H4 (cell line): ENCODE data around the gene ATXN7L1. TPM values are rescaled to one million over a fixed set of nuclear protein-coding genes. Genes with fewer than 3 reads are reported as not detected.
"Not testable (repeated sequence)": the region's sequence is repeated elsewhere in the genome, so short reads cannot be mapped to it uniquely, and the experiment has no call there.

ENCODE experiments used
- DNase-seq: peaks from one replicate; pipeline ENCODE4 v3.0.0-alpha.2; 2015; ENCODE audit warnings: low spot score
- total RNA-seq: library from RNA; depleted of rRNA; stranded (reverse); fragments of >200 nt; shearing (Covaris generic); gene quantifications from 2 replicates; pipeline ENCODE4 v1.2.3, GENCODE V29; 2014

Gene ATXN7L1
- total RNA-seq, 1 experiment from 2014 or later: 4.4 TPM

DNA sequence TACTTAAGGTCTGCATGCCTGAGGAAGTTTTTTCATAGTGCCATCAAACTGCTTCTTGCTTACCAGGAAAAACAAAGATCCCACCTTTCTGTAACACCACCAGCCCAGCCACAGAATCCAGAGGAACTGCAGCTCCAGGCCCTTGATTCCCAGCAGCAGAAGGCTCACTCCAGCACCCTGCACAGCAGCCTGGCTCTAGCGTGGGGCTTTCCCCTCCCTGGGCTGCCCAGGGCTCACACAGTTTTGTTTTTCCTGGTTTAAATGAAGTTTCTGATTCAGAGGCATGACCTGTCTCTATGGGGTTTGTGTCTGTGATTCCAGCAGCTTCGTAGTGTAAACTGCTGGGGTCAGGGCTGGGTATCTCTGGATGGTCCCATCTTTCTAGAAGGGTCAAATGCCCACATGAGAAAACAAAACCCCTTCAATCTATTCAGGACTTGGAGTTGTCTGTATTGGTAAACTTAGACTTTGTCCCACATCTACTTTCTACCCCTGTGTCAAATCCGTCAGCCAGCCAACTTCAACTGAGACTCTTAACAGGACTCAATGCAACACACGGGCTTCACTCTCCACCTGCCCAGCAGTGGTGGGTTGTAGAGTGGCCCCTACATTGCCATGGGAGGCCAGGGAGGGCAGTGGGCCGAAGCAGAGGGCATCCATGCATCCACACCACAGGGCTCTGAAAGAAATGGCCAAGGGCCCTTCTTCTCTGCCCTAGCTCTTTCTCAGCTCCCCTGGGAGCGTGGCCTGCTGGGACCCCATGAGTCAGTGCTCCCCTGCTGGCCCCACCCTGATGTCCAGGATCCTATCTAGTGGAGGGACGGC is 73.6 kb downstream of the ATXN7L1 start:
- no peak for DNase-seq

DNA sequence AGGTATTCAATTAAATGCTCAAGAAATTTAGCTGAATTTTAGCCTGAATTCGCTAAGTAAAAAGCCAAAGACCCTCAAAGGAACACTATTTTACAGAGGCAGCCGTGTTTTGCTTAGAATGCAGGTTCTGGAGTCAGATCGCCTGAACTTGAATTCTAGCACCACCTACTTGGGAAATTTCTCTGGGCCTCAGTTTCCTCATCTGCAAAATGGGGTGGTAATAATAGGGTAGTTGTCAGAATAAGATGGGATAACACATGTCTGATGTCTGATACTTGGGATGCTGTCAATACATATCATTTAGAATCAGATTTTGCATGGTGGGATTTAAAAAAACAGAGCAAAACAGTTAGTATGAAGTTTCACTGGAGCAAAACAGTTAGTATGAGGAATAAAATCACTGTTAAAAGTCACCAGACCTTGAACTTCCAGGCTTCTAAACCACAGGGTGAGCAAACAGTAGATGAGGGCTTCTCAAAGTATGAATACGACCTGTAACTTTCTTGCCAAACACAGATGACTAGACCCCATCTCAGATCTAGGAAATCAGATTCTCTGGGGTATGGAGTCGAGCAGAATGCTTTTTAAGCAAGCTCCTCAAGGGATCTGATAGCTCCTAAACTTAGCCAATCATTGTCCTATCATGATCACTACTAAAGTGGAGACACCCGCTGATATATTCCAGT is 75.4 kb downstream of the ATXN7L1 start:
- DNase-seq: no peak

DNA sequence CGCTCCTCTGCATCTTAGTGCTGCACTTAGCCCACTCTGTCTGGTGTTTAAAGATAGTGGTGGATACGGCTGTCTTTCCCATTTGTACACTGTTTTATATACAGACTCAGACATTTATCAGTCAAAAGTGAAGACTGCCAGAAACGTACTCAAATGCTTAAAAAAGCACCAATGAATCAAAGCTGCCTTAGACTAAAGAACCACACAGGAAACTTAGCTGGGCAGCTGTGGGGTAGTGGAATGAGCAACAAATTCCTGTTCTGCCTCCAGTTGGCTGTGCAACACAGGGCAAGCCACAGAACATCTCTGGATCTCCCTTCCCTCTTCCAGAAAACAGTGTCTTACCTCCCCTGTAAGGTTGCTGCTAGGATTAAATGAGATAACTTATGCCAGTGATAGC is 76.0 kb downstream of the ATXN7L1 start:
- no peak for DNase-seq

DNA sequence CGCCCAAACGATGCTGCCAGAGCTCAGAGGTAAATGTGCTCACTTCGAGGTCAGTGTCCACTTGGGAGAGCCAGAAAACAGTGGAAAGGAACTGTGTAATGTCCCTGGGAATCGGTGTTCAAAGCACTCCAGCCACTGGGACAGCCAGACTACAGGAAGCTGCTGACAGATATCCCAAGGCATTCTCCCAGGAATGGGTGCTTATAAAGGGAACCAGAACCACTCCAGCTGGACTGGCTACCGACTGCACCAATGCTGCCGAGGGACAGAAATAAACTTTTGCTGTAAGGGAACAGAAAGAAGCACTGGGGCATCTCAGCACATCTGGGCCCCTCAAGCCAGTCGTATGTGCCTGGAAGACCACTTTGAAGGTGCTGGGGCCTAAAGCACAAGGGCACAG is 76.7 kb downstream of the ATXN7L1 start:
- DNase-seq: no peak

DNA sequence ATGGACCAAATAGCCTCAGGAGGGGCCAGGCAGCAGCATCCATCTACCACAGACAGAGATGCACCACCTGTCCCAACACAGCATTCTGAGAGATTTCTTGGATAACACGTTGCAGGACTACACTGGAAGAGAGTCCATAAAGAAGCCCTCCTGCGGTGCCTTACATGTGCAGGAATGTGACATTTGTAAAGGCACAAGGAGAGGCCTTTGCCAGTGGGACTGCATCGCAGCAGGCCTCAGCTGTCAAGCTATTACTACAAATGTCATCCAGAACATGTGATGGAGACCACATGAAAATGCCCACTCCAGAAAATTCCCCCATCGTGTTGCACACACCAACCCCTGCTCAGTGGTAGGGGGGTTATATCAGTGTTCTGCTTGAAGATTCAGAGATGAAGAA is 77.4 kb downstream of the ATXN7L1 start:
- DNase-seq: no peak

DNA sequence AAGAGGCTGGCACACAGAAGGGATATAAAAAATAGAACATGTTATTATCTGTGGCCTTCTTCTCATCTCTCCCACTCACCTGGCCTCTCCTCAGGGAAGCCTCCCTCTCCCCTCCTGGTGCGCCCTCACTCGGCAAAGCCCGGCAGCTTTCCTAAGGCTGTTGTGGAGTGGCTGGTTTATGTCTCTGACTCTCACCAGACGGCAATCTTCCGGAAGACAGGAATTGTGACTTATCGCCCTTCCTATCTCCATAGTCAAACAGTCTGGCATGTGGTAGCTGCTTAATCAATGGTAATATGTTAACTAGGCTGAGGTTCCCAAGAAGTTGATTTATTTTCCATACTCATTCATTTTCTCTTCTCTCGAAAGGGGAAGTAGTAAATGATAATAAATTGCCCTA is 78.7 kb downstream of the ATXN7L1 start:
- no peak for DNase-seq

DNA sequence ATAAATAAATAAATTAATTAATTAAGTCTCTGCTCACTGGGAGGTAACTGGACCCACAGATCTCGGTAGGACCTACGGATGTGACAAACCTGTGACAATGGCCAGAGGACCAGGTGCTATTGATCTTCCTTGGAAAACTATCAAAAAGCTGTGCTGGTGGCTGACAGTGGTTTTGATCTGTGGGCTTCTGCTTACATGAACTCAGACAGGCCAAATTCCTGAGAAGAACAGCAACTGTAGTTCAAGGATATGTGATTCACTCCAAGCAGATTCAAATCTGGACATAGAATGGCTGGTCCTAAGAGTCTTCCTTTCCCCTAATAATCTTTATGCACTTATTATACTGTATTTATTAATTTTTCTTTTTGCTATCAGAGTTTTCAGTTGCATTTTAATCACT is 80.0 kb downstream of the ATXN7L1 start:
- no peak for DNase-seq

DNA sequence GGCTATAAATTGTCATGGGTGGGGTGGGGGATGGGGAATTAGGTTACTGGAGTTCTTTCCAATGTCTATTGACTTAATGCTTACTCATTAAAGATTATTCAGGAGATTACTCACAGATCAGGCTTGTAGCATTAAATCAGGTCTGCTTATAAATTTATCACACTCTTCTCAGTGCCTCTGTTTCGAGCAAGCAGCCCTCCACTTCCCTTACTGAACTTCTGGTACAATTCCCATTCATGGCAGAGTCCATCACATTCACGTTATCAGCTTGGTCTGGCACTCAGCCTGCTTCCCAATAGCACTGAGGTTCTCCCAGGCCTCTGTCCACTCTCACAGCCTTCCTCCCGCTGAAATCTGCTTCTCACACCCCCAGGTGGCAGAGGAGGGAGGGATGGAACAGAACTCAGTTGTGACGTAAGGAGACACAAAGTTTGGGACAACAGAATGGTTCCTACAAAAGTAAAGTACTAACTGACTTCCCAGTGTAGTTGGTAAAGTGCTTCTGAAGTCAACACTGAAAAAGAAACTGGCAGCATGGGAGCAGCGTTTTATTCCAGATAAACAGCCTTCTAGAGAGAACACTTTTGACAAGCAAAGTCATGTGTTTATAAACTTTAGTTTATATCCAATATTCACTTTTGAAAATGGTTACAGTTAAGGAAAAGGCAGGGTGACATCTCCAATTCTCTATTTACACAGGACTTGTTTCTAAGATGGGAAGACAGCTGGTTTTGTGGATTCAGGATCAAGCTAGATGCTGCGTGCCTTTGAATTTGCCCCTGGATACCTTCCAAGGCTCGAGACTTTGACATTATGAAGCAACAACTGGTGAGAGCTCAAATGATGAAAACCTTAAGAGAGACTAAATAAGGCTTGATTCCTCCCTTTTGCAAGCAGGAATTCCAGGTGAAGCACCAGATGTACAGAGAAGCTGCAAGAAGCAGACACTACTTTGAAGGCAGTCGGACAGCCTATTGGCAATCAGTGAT is 81.4 kb downstream of the ATXN7L1 start:
- no peak for DNase-seq

DNA sequence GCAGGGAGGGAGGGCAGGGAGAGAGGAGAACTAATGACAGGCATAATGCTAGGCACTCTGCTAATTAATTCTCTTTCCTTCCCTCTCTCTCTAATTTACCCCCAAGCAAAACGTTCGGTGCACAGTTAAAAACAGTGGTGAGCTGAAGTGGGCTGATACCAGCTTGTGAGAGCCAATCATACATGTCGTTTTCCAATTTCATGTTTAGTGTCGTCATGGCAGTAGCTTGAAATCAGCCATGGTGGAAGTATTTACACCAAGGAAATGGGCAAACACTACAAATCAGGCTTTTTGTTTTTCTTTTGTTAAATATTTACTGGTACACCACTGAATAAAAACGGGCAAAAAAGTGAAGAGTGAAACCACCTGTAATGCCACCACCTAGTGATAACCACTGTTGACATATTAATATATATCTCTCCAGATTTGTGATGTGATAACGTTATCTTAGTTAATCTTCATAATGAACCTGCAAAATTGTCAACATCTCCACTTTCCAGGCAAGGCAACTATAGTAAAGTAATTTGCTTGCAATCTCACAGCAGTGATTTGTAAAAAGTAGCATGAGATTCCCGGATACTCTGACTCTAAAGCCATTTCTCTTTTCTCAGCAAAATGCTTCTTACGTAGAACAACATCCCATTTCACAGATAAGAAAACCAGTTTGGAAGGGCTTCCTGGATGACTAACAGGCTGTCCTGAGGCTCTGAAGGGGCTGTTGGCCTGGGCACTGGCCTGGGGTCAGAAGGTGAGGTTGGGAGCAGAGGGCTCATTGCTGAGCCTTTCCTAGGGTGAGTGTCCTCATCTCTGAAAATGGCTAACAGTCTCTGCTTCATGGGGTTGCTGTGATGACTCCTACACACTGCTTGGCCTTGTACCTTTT is 83.7 kb downstream of the ATXN7L1 start:
- no peak for DNase-seq

DNA sequence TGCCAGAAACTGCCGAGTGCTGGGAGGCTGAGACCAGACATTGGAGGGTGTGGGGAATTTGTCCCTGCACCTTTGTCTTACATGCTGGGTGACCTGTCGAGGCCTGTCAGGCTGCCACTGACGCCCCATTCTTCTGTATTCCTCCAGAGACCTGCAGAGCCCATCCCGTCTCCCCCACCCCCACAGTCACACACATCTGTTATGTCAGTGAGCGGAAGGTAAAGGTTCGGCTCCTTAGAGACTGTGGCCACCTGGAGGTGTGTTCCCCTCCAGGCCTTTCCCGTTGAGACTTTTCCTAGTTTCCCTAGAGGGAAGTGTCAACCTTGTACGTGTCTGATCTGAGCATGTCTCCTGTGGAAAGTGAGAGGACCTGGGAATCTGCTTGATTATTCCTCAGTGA is 84.5 kb downstream of the ATXN7L1 start:
- no peak for DNase-seq

DNA sequence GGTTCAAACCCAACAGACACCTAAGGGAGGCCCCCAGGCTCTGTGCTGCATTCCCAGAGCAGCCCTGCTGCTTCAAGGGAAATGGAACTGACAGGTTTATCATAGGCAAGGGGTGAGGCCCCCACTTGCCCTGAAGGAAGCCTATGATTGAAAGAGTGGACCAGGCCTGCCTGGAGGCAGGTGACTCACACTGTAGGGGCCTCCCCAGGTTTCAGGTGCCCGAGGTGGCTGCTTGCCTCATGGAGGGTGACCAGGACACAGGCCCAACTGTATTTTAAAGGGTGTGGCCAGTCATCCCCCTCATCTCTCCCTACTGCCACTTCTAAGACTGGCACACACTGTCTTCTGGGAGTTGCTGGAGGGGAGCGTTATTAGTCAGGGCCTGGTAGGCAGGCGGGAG is 85.4 kb downstream of the ATXN7L1 start:
- no peak for DNase-seq

DNA sequence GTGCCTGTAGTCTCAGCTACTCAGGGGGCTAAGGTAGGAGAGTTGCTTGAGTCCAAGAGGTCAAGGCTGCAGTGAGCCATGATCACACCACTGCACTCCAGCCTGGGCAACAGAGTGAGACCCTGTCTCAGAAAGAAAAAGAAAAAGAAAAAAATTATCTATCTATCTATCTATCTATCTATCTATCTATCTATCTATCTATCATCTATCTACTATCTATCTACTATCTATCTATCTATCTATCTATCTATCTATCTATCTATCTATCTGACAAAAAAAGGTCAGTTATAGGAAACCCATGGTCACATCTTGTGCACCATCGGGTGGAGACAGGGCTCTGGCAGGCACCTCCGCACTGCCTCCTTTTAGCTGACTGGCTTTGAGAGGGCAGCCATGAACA is 85.9 kb downstream of the ATXN7L1 start:
- not testable (repeated sequence) for DNase-seq

DNA sequence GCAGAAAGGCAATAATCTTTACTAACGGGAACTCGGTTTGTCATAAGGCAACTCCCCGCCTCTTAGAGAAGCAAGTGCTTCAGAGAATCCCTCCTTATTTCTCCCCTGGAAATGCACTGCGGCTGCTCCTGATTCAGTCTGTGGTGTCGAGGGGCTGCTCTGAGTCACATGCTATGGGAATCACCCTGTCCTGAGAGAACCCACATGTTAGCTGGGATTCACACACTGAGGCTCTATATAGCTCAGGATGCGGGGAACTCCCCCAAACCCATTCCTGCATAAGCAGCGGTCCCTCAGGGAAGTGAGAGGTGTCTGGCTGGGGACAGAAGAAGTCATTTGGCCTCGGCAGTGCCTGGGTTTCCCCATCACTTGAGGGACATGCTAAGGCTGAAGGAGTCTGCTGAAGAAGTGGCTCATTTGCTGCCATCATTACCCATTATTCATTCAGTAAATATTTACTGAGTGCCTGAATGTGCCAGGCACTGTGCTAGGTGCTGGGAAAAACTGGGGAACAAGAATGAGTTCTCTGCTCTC is 87.5 kb downstream of the ATXN7L1 start:
- DNase-seq: no peak

DNA sequence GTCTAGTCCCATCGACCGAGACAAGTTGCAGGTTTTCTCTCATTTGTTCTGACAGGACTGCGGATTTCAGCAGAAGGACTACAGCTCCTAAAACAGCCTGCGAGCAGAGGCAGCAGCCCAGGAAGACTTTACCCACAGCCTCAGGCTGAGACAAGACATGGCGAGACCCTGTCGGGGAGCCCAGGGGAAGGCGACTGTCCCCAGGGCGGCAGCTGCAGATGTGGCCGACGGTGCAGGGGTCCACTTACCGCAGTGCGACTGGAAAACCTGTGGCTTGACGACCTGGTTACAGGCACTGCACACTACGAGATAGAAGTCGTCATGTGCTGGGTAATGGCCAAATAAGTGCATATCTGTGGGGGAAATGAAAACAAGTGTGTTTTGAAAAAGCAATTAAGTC is 88.0 kb downstream of the ATXN7L1 start:
- DNase-seq: no peak

DNA sequence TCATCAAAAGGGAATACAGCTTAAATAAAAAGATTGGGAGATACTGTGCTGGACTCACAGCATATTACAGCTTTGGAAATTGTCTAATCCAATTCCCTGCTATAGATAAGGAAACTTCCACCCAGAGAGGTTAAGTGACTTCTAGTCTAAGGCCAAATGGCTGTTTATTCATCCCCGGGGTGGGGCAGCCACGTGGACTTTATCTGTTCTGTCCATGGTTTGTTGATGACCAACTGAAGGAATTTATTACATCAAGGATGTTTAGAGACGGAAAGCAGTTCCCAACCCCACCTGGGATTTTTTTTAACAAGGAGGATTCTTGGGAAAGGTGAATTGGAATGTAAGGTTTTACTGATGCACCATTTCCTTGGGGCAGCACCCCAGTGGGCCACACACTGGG is 88.6 kb downstream of the ATXN7L1 start:
- DNase-seq: no peak

DNA sequence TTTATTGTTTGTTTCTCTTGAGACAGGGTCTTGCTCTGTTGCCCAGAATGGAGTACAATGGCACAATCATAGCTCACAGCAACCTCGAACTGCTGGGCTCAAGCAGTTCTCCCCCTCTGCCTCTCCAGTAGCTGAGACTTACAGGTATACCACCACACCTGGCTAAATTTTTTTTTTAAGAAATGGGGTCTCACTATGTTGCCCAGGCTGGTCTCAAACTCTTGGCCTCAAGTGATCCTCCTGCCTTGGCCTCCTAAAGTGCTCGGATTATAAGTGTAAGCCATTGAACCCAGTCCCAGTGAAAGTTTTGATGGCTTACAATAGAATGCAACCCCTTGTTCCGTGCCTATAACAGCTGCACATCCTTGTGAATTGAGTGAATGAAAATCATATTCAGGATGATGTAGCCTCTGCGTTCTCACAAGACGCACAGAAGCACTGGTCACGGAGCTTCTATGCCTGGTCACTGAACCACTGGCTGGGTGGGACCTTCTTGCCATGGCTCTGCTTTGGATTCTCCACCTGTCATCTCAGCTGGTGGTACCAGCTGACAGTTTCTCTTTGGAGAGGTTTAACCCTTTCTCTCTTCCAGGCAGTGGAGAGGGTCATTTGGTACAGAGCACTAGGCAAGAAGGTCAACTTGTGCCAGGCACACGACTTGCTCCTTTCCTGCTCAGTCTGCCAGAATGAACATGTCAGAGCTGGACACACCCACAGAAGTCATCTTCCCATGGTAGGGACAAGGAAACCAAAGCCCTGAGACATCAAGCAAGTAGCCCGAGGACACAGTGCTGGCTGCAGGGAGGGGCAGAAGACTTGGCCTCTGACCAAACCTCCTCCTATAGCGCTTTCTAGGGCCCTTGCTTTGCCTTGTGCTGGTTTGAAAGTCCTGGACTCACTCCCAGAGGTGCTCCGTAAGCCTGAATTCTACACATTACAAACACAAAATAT is 89.6 kb downstream of the ATXN7L1 start:
- no peak for DNase-seq

DNA sequence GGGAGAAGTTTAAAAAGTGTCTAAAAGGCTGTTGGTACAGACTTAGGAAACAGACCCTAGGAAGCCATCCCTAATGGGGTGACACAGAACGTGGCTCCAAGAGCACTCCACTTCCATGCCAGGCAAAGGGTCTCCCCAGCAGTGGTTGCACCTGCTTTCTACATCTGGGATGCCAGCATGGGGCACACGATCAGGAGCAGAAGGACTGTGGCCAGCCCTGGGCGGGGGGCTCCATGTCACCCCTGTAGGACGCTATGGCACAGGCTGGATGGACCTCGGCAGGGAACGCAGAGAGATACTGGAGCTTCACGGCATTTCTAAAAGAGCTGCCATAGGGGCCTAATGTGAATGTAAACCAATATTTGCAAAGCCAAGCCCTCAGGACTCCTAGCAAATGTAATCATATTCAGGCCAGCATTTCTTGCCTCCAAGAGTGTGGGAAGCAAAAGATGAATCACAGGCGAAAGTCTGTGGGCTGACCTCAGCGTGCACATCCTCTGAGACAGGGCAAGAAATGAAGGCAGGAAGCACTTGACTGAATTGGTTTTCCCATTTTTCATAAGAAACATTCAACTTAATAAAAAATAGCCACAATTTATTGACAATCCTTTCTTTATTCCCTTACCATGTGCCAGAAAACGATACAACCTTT is 93.9 kb downstream of the ATXN7L1 start:
- peak; percentile 26 for DNase-seq

DNA sequence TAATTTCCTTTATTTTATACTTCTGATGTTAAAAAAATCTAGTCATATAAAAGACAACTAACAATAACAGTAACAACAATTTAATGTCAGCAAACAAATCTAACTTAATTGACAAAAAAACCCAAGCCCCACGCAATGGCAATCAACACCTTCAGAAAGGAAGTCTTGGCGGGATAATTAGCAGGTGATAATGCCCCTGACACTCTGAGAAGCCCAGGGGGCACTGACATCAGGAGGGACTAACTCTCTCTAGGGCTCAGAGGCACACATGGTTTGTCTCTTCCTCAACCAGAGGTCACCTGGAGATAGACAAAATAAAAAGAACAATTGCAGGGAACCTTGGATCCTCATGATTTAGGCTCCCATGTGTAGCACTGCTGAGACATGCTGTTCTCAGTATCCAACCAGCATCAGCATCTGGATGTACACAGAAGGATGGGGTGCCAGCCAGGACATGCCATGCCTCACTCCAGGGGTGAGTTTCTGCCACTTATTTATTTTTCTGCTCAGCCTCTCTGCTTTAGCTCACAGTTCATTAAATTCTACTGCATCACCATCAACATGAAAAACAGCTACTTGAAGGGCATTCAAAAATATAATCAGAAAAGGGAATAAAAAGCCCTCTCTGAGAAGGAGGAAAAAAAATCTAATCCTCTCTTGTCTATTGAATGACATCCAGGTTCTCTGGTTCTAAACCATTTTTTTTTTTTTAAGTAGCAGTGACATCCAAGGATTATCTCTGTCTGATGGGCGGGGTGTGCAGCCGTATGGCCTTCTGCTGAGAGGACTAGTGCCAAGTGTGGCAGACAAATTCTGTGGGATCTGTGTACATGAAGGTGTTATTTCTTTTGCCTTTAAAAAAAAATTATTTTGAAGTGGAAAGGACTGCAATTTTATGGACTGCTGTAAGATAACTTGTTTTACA is 96.3 kb downstream of the ATXN7L1 start:
- no peak for DNase-seq
